Measurements from ENCODE around the gene KCNQ1OT1. TPM values are rescaled to one million over a fixed set of nuclear protein-coding genes. Genes with fewer than 3 reads are reported as not detected.
"Not testable (repeated sequence)": the region's sequence is repeated elsewhere in the genome, so short reads cannot be mapped to it uniquely, and the experiment has no call there.

The KCNQ1OT1 gene
- total RNA-seq, 2 donors from 2014 or later = 5.2 to 6.9 TPM

DNA sequence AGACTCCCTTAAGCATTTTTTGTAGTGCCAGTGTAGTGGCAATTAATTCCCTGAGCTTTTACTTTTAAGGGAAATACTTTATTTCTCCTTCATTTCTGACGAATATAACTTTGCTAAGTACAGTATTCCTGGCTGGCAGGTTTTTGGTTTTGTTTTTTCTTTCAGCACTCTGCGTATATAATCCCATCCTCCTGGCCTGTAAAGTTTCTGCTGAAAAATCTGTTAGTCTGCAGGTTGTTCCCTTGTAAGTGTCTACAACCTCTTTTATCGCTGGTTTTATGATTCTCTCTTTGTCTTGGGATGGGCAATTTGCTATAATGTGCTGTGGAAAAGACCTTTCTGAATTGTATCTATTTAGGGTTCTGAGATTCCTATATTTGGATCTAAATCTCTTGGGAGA, 56.0 kb downstream of the KCNQ1OT1 start:
- H3K36me3 Mint-ChIP-seq (ENCODE audit: low read depth) = peaks cover 9% of the 10 kb centered on the region
- H3K27ac Mint-ChIP-seq = no peak overlapping the region
- Histone ChIP-seq H3K4me3 (ENCODE audit: low read length) (peak overlapping the region; percentile 1), H3K27ac (ENCODE audit: low read depth, low read length) (no peak overlapping the region), H3K9ac (ENCODE audit: extremely low read depth, low read length, poor library complexity, severe bottlenecking) (no peak overlapping the region), H3K9me3 (ENCODE audit: control insufficient read depth, low read length) (peaks cover 98% of the 10 kb centered on the region), H3K27me3 (ENCODE audit: control insufficient read depth, insufficient read depth, low read length, poor library complexity, severe bottlenecking) (no peaks in the 10 kb centered on the region), H3K36me3 (ENCODE audit: control insufficient read depth, insufficient read depth, low read length) (no peaks in the 10 kb centered on the region), H3K4me1 (ENCODE audit: control insufficient read depth, insufficient read depth, low read length) (no peaks in the 10 kb centered on the region)
- no peak overlapping the region for H3K4me3 Mint-ChIP-seq
- TF ChIP-seq, protein P1, sequence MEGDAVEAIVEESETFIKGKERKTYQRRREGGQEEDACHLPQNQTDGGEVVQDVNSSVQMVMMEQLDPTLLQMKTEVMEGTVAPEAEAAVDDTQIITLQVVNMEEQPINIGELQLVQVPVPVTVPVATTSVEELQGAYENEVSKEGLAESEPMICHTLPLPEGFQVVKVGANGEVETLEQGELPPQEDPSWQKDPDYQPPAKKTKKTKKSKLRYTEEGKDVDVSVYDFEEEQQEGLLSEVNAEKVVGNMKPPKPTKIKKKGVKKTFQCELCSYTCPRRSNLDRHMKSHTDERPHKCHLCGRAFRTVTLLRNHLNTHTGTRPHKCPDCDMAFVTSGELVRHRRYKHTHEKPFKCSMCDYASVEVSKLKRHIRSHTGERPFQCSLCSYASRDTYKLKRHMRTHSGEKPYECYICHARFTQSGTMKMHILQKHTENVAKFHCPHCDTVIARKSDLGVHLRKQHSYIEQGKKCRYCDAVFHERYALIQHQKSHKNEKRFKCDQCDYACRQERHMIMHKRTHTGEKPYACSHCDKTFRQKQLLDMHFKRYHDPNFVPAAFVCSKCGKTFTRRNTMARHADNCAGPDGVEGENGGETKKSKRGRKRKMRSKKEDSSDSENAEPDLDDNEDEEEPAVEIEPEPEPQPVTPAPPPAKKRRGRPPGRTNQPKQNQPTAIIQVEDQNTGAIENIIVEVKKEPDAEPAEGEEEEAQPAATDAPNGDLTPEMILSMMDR (conservative IDR thresholded peaks at IDR 0.05) = no peak
- H3K4me1 Mint-ChIP-seq = no peaks in the 10 kb centered on the region
- H3K27me3 Mint-ChIP-seq (ENCODE audit: insufficient read depth) = peaks cover 81% of the 10 kb centered on the region
- WGBS, 2 experiments (ENCODE audit: insufficient coverage in 1 of 2, insufficient read length in 1 of 2) = 97 to 100% methylated on average over 3 of the region's 3 CpGs
- DNase-seq = no peak
- peaks cover 99% of the 10 kb centered on the region for H3K9me3 Mint-ChIP-seq

DNA sequence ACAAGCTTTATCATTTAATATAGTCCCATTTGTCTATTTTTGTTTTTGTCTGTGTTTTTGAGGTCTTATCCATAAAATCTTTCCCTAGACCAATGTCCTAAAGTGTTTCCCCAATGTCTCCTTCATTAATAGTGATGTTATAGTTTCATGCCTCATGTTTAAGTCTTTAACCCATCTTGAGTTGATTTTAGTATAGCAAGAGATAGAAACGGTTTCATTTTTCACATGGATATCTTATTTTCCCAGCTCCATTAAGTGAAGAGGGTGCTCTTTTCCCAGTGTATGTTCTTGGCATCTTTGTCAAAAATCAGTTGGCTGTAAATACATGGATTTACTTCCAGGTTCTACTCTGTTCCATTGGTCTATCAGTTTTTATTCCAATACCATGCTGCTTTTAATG, 58.2 kb downstream of the KCNQ1OT1 start:
- Mint-ChIP-seq H3K36me3 (ENCODE audit: low read depth) (peaks cover 9% of the 10 kb centered on the region), H3K27ac (no peak overlapping the region), H3K9me3 (peaks cover 98% of the 10 kb centered on the region), H3K4me3 (no peak overlapping the region), H3K4me1 (no peaks in the 10 kb centered on the region), H3K27me3 (ENCODE audit: insufficient read depth) (peaks cover 84% of the 10 kb centered on the region)
- TF ChIP-seq, protein P1 (conservative IDR thresholded peaks at IDR 0.05) = no peak
- Histone ChIP-seq H3K4me3 (ENCODE audit: low read length) (peak overlapping the region; percentile 33), H3K27me3 (ENCODE audit: control insufficient read depth, insufficient read depth, low read length, poor library complexity, severe bottlenecking) (no peaks in the 10 kb centered on the region), H3K9me3 (ENCODE audit: control insufficient read depth, low read length) (peaks cover 80% of the 10 kb centered on the region), H3K27ac (ENCODE audit: low read depth, low read length) (no peak overlapping the region), H3K36me3 (ENCODE audit: control insufficient read depth, insufficient read depth, low read length) (no peaks in the 10 kb centered on the region), H3K4me1 (ENCODE audit: control insufficient read depth, insufficient read depth, low read length) (no peaks in the 10 kb centered on the region), H3K9ac (ENCODE audit: extremely low read depth, low read length, poor library complexity, severe bottlenecking) (no peak overlapping the region)
- 100% methylated on average over 1 of the region's 1 CpG; no CpG with 5 or more reads in 1 of the 2 experiments for WGBS, 2 experiments (ENCODE audit: insufficient coverage in 1 of 2, insufficient read length in 1 of 2)
- no peak for DNase-seq

DNA sequence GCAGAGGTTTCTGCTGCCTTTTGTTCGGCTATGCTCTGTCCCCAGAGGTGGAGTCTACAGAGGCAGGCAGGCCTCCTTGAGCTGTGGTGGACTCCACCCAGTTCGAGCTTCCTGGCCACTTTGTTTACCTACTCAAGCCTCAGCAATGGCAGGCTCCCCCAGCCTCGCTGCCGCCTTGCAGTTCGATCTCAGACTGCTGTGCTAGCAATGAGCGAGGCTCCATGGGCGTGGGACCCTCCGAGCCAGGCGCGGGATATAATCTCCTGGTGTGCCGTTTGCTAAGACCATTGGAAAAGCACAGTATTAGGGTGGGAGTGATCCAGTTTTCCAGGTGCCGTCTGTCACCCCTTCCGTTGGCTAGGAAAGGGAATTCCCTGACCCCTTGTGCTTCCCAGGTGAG, 60.0 kb downstream of the KCNQ1OT1 start:
- H3K36me3 ChIP-seq (ENCODE audit: control insufficient read depth, insufficient read depth, low read length); H3K27ac ChIP-seq (ENCODE audit: low read depth, low read length); H3K36me3 Mint-ChIP-seq (ENCODE audit: low read depth); H3K27ac Mint-ChIP-seq; H3K27me3 ChIP-seq (ENCODE audit: control insufficient read depth, insufficient read depth, low read length, poor library complexity, severe bottlenecking); H3K4me3 ChIP-seq (ENCODE audit: low read length); H3K4me3 Mint-ChIP-seq; H3K9ac ChIP-seq (ENCODE audit: extremely low read depth, low read length, poor library complexity, severe bottlenecking); H3K4me1 ChIP-seq (ENCODE audit: control insufficient read depth, insufficient read depth, low read length); H3K4me1 Mint-ChIP-seq; DNase-seq: not testable (repeated sequence)
- peaks cover 62% of the 10 kb centered on the region for H3K9me3 ChIP-seq (ENCODE audit: control insufficient read depth, low read length)
- peaks cover 84% of the 10 kb centered on the region for H3K27me3 Mint-ChIP-seq (ENCODE audit: insufficient read depth)
- WGBS, 2 experiments (ENCODE audit: insufficient coverage in 1 of 2, insufficient read length in 1 of 2) = 96 to 100% methylated on average over 3 to 13 of the region's 13 CpGs
- H3K9me3 Mint-ChIP-seq = peaks cover 94% of the 10 kb centered on the region

DNA sequence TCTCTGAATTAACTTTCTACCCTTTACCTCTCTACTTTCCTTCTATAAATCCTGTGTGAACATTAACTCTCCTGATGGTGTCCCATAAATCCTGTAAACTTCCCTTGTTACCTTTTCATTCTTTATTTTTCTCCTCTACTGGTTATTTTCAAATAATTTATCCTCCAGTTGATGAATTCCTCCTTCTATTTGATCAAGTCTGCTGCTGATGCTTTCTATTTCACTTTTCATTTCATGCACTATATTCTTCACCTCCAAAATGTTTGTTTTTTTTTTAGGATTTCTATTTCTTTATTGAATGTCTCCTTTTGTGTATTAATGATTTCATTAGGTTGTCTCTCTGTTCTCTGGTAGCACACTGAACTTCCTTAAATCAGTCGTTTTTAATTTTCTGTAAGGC, 68.6 kb downstream of the KCNQ1OT1 start:
- peaks cover 6% of the 10 kb centered on the region for H3K36me3 Mint-ChIP-seq (ENCODE audit: low read depth)
- no peaks in the 10 kb centered on the region for H3K4me1 Mint-ChIP-seq
- Histone ChIP-seq H3K27me3 (ENCODE audit: control insufficient read depth, insufficient read depth, low read length, poor library complexity, severe bottlenecking) (peaks cover 12% of the 10 kb centered on the region), H3K9ac (ENCODE audit: extremely low read depth, low read length, poor library complexity, severe bottlenecking) (no peak overlapping the region), H3K36me3 (ENCODE audit: control insufficient read depth, insufficient read depth, low read length) (no peaks in the 10 kb centered on the region), H3K4me3 (ENCODE audit: low read length) (peak overlapping the region; percentile 47), H3K9me3 (ENCODE audit: control insufficient read depth, low read length) (peaks cover 78% of the 10 kb centered on the region), H3K27ac (ENCODE audit: low read depth, low read length) (no peak overlapping the region), H3K4me1 (ENCODE audit: control insufficient read depth, insufficient read depth, low read length) (no peaks in the 10 kb centered on the region)
- peaks cover 95% of the 10 kb centered on the region for H3K9me3 Mint-ChIP-seq
- H3K27ac Mint-ChIP-seq = no peak overlapping the region
- TF ChIP-seq, protein P1 (conservative IDR thresholded peaks at IDR 0.05) = no peak
- WGBS, 2 experiments (ENCODE audit: insufficient coverage in 1 of 2, insufficient read length in 1 of 2) = 82% methylated on average over 1 of the region's 1 CpG; no CpG with 5 or more reads in 1 of the 2 experiments
- peaks cover 87% of the 10 kb centered on the region for H3K27me3 Mint-ChIP-seq (ENCODE audit: insufficient read depth)
- H3K4me3 Mint-ChIP-seq = no peak overlapping the region
- DNase-seq = no peak

All from endodermal cell (in vitro differentiated cells).